Body of pancreas (tissue), 4 donors: Measurements from ENCODE around the gene CHRM2.

Experiments
- CTCF ChIP-seq, 7 experiments: fragments of 450-650 bp in 4 of 7; fragments of 200-600 bp in 3 of 7; sonication (generic) in 3 of 7; IDR thresholded peaks; one replicate each; pipeline ENCODE4 v1.5.1; 2016 to 2019; ENCODE audit warnings: antibody characterized with exemption in 7 of 7
- POLR2A ChIP-seq, 3 donors: fragments of 450-650 bp; IDR thresholded peaks; one replicate each; pipeline ENCODE4 v1.6.1; 2016; ENCODE audit warnings: antibody characterized with exemption in 3 of 3, mild to moderate bottlenecking in 2 of 3

- TF ChIP-seq CTCF (IDR thresholded peaks at IDR 0.05) (no peak), POLR2A (IDR thresholded peaks at IDR 0.05) (no peak)
Observed at GRCh38 chr7:136923111-136923667, 54.7 kb downstream of the CHRM2 start.
